ENCODE results near the gene C1orf21.

- no peak for TF ChIP-seq CTCF (IDR thresholded peaks at IDR 0.05; ENCODE audit: low read depth, low read length, poor library complexity, severe bottlenecking)
- TF ChIP-seq EZH2phosphoT487 (IDR thresholded peaks at IDR 0.05; ENCODE audit: borderline replicate concordance, low read length): no peak
Measured at GRCh38 chr1:184520336-184520735, 133.5 kb downstream of the C1orf21 start.

Data from DOHH2 (cell line).